GM21576 (cell line): ENCODE results near the gene TMEM183A.

Experiments used
- ATAC-seq: cut with Tn5 transposase; IDR thresholded peaks from one replicate; pipeline ENCODE4 v1.9.1; 2021; ENCODE audit warnings: mild to moderate bottlenecking, moderate library complexity; ENCODE audit not compliant: unreplicated experiment

TMEM183A gene

DNA sequence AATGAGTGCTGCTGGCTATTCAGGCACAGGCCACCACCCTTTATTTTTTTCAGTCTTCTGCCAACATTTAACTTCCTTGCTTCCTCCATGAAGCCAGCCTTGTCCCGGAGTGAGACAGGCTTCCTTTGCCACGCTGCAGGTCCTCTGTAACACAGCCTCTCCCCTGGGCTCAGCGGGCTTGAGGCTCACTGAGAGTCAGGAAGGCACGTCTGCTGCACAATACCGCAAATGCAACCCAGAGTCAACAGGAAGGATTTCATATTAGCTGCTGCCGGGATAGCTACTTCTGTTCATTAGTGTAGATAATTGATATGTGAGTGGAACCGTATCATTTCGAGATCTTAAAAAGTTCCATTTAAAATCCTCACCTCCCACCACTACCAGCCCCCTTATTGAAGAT is 56.1 kb downstream of the TMEM183A start:
- no peak for ATAC-seq

DNA sequence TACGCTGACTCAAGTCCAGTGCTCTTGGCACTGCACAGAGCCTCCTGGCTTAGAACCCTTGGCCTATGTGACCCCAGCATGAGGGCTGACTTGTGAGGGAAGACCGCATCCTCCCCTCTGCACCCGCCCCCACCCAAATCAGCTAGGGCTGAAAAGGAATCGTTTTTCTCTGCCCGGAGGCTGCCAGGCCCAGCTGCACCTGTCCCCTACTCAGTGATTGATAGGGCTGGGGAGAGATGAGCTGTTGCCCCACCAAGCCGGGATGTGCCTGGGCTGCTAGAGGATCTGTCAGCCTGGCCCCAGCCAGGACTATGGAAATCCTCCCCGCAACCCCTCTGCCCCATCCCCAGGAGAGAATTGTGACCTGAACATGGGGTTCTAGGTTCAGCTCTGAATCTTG is 58.0 kb downstream of the TMEM183A start:
- no peak for ATAC-seq

DNA sequence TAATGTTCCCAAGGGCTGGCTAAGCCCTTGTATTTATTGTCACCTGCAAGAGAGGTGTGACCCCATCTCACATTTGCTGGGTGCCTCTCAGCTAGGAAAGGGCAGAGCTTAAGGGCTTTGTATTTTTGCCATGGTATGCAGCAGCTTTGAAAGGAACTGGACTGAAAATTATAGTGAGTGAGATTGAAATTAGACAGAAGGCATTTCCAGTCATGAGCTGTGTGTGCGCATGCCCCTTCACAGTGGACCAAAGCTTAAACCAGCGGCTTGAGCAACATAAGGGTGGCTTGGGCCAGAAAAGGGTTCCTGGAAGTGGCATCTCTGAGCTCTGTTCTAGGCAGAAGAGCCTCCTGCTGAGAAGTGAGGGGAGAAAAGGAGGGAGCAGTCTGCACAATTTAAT is 58.8 kb downstream of the TMEM183A start:
- no peak for ATAC-seq

DNA sequence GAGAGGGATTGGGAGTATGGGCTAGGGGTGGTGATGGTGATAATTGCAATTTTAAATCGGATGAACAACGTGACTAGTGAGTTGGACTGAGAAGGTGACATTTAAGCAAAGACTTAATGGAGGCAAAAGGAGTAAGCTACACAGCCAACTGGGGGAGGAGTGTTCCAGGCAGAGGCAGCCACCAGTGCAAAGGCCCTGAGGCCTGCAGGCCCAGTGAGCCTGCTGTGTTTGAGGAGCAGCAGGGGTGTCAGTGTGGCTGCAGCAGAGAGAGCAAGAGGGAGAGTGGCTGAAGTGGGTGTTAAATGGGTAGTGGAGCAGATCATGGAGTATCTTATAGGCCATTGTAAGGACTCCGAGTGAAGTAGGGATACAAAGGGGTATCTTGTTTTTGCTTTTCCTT is 59.8 kb downstream of the TMEM183A start:
- ATAC-seq = no peak

DNA sequence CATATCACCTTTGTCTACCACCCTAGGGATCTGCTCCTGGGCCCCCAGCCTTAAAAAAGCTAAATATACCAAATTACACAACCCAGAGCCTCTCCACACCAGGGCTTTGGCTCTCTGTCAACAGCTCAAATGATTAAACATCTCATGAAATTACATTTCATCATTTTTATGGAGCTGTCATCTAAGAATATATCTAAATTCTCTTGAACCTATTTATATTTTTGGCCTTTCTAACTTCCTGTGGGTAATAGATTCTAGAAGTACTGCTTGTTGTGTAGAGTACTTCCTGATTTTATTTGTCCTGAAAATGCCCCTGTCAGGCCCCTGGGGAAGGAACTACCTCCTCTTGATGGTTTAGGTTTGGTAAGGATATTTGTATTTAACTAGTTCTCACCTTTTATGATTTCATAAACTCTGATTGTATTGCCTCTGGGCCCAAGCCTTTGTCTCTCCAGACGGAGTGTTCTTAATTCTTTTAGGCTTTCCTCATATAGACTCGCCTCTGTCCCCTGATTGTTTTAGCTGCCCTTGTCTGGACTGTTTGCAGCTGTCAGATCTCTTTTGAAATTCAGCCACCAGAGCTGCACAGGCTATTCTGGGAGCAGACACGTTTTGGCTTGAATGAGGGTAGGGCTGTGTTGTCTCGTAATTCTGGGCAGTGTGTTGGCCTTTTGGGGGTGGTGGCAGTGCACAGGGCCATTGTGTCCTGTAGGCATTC is 62.0 kb downstream of the TMEM183A start:
- no peak for ATAC-seq

DNA sequence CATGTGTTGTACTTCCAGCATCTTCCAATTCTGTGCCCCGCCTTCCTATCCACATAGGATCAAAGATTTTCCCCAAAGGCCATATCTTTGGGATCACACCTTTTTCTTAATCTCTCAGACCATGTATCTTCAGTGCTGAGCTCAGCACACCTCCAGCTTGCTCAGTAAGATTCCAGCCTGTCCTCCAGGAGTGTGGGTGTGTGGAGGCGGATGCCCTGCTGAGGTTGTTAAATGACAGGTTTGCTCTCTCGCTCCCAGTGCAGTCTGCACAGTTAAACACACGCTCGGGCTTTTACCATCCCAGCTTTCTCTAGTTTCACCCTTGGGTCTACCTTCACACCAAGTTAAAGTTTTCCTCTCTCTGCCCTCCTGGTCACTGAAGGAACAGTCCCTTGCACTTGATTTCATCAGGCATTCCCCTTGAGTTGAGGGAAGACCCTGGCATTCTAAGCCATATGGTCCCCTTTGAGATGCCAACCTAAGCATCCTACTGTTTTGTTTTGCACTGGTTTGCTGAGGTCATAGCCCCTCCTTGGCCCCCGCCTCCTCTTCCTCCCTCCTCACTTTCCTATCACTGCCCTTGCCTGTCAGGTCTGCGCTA is 64.9 kb downstream of the TMEM183A start:
- ATAC-seq = no peak

DNA sequence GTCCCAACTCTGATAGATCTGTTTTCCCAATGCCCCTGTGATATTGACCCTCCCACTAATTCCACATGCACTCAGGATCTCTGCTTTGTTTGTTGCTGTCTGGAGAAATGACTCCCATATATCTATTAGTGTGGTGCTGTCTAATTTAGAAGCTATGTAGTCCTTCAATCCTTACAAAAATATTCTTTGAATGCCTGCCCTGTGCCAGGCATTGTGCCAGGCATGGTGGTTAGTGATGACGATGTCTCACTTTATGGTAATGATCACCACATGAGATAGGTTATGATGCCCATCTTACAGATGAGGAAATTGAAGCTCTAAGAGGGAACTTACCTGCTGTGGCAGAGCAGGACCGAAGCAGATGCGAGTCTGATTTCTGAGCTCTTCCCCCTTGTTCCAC is 65.7 kb downstream of the TMEM183A start:
- no peak for ATAC-seq

DNA sequence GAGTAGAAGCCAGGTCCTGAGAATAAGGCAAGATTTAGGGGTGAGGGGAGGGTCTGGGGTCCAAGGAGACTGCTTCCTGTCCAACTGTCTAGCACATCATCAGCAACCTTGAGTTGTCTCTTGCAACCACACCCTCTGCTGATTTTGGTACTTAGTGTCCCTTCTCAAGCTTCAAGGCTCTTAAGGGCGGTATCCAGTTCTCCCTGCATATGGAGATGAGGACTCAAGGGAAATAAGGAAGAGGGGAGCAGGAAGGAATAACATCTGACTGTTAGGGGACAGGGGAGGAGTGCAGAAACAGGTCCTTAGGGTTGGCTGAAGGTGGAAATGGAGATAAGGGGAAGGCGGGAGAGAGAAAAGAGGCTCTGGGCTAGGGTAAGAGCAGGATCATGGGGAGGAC is 66.3 kb downstream of the TMEM183A start:
- no peak for ATAC-seq
